ENCODE data around the gene ZNF579. TPM values are rescaled to one million over a fixed set of nuclear protein-coding genes. Genes with fewer than 3 reads are reported as not detected.

The ZNF579 gene
- total and polyA plus RNA-seq, 2 of the 13 experiments (the other 11 are each of a cell fraction or from before 2014, with no cell fraction given): 2.1 to 2.9 TPM

GRCh38 chr19:55617426-55617825 lies 36.8 kb upstream of the ZNF579 start (continued):
- TF ChIP-seq ZNF644 (CRISPR knock-in tag; IDR thresholded peaks at IDR 0.05; ENCODE audit: low read depth) (no peak), TOE1 (CRISPR knock-in tag; IDR thresholded peaks at IDR 0.05) (no peak), PPARG (CRISPR knock-in tag; conservative IDR thresholded peaks at IDR 0.05) (no peak), ZHX2 (IDR thresholded peaks at IDR 0.05; ENCODE audit: low read depth) (no peak), ZHX2 (CRISPR knock-in tag; IDR thresholded peaks at IDR 0.05; ENCODE audit: borderline replicate concordance) (no peak), EP300 (IDR thresholded peaks at IDR 0.05; ENCODE audit: low read depth in 2 of 2, low read length in 2 of 2) (no peak), EP300 (CRISPR knock-in tag; IDR thresholded peaks at IDR 0.05; ENCODE audit: borderline replicate concordance) (no peak)

DNA sequence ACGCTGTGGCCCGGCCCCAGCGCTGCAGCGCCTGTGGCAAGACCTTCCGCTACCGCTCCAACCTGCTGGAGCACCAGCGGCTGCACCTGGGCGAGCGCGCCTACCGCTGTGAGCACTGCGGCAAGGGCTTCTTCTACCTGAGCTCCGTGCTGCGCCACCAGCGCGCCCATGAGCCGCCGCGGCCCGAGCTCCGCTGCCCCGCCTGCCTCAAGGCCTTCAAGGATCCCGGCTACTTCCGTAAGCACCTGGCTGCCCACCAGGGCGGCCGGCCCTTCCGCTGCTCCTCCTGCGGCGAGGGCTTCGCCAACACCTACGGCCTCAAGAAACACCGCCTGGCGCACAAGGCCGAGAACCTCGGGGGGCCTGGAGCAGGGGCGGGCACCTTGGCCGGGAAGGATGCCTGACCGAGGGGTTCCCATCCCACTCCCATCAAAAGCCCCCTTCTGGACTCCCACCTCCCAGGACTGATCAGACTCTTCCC lies 35.8 kb upstream of the ZNF579 start:
- no peak for FAIRE-seq
- TF ChIP-seq ZC3H13 (CRISPR knock-in tag; IDR thresholded peaks at IDR 0.05) (peak; percentile 67; the same call in 1 of the 2 replicates), AGO2 (optimal IDR thresholded peaks at IDR 0.05; ENCODE audit: low read depth, low read length) (peak; percentile 46), DMAP1 (CRISPR knock-in tag; IDR thresholded peaks at IDR 0.05) (no peak)
- no peak overlapping the region for H3K9ac ChIP-seq (ENCODE audit: insufficient read depth, low read depth, low read length)
- H3K9me3 ChIP-seq (ENCODE audit: low read length): no peaks in the 10 kb centered on the region
- ChIA-PET POLR2A (no interaction called here), CTCF (ENCODE audit: low intra/inter-chr PET ratio, low total read pairs) (no interaction called here)
- WGBS (ENCODE audit: low lambda C conversion rate): 98% methylated on average over 23 of the region's 38 CpGs
- no peak overlapping the region for H3K4me3 ChIP-seq (replicated peaks in 1 of 3; ENCODE audit: insufficient read depth in 1 of 3, low read depth in 2 of 3, low read length in 3 of 3)
- H3K27me3 ChIP-seq (ENCODE audit: control insufficient read depth in 1 of 2, insufficient read depth in 2 of 2, low read length in 2 of 2): no peaks in the 10 kb centered on the region
- H3K36me3 ChIP-seq (replicated peaks in 1 of 2; ENCODE audit: control insufficient read depth in 1 of 2, insufficient read depth in 2 of 2, low read length in 2 of 2): peaks cover 2 to 5% of the 10 kb centered on the region in 2 experiments; a peak in 1 of 5 replicates
- H3K79me2 ChIP-seq (ENCODE audit: insufficient read depth, low read length): no peaks in the 10 kb centered on the region
- DNase-seq (ENCODE audit: low spot score): no peak
- H4K20me1 ChIP-seq (ENCODE audit: insufficient read depth, low read length): no peaks in the 10 kb centered on the region
- H3K4me1 ChIP-seq (ENCODE audit: insufficient read depth, low read length): peaks cover 8% of the 10 kb centered on the region
- in situ Hi-C loops (cut with HindIII; ENCODE audit: extremely low pct_ligation_motif_present, low pct_unique_long_range_greater_than_20kb) (no loop called here), intact Hi-C loops (cut with micrococcal nuclease; ENCODE audit: unreplicated experiment) (no loop called here)
- H2AFZ ChIP-seq (ENCODE audit: low read length): no peak overlapping the region
- BruUV-seq (replicated peaks): no TSS peak
- H3K4me2 ChIP-seq (ENCODE audit: low read depth, low read length): no peak overlapping the region
- H3K27ac ChIP-seq (ENCODE audit: extremely low read length, insufficient read depth, low read length): no peak overlapping the region
- ATAC-seq: no peak; the same call in 2 of the 3 replicates
